GM18499 (cell line): ENCODE data around the gene PCDHGC5.

Experiments
- ATAC-seq: cut with Tn5 transposase; IDR thresholded peaks from one replicate; pipeline ENCODE4 v1.9.1; 2021; ENCODE audit warnings: moderate number of reproducible peaks; ENCODE audit not compliant: insufficient read depth, unreplicated experiment

PCDHGC5 gene

GRCh38 chr5:141490271-141490670, 1.4 kb downstream of the PCDHGC5 start:
- no peak for ATAC-seq

GRCh38 chr5:141490771-141491170, 1.9 kb downstream of the PCDHGC5 start:
- no peak for ATAC-seq

DNA sequence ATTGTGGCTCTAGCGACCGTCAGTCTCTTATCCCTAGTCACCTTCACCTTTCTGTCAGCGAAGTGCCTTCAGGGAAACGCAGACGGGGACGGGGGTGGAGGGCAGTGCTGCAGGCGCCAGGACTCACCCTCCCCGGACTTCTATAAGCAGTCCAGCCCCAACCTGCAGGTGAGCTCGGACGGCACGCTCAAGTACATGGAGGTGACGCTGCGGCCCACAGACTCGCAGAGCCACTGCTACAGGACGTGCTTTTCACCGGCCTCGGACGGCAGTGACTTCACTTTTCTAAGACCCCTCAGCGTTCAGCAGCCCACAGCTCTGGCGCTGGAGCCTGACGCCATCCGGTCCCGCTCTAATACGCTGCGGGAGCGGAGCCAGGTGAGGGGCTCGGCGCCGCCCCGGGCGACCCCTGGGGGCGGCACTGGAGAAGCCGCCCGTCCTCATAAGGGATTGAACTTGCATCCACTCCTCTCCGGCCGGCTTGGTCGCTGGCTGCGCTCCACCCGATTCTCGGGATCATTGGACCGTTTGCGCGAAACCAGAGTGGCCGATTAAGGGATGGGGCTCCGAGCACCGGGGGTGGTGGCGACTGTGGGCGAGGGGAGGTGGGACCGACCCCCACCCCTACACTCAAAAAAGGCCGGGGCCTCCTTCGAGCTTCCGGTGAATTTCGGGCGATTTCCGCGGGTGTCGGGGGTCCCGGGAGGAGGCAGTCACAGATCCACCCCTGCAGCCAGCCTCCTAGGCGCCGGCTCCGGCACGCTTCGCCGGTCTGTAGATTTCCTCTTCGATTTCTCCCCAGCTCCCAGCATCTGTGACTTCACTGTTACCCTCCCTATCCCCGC, 2.7 kb downstream of the PCDHGC5 start:
- no peak for ATAC-seq

DNA sequence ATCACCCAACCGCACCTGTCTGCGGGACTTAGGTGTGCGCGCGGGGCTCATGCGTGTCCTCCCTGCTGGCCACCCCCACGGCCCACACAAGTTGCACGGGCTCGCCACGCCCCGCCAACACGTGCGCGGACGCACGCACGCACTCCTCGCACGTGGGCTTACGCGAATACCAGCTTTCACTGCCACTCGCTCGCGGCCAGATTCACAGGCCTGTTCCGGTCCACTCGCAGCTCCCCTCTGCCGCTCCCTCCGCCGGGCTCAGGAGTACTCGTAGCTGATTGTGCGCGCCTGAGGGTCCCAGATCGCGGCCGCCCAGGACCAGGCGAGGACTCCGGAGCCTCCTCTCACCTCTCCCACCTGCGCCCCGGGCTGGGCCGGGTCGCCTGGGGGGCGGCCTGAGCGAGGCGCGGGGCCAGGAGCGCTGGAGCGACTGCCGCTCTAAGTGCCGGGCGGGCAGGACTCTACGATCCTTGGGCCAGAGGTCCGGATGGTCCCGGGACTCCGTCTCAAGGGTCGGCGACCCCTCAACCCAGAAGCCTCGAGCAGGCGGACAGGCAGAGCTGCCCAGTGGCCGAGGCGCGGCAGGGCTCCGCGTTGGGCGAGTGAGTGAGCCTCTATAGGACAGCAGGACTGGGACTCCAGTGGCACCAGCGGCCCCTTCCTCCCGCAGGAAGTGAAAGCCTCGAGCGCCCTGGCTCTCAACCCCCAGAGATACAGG, 3.4 kb downstream of the PCDHGC5 start:
- no peak for ATAC-seq

- no peak for ATAC-seq
These were observed 4.9 kb downstream of the PCDHGC5 start for GRCh38 chr5:141493500-141494422.

DNA sequence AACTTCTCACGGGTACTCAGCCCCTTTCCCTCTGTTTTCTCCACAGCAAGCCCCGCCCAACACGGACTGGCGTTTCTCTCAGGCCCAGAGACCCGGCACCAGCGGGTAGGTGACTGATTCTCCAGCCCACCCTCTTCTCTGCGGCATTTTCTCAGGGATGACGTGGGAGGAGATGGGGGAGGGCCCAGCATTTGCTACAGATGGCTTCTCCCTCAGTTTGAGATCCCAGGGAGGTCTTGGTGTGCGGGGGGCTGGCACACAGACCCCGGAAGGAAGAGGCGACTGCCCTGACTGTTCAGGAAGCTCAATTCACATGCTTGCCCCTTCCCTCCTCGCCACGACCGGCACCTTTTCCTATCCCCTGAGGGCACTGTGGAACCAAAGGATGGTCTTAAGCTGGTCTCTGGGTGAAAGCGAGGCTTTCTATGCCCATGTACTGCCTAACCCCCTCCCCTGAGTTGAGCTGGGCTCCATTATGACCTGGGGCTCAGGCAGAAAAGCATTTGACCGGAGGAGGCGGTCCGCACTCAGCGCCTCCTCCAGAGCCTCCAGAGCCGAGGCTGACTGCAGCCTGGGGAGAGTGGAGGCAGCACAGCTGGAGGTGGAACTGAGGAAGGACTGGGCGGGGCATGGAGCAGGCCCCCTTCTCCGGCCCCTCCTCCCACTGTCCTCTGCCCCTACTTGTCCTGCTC, 6.0 kb downstream of the PCDHGC5 start:
- no peak for ATAC-seq

DNA sequence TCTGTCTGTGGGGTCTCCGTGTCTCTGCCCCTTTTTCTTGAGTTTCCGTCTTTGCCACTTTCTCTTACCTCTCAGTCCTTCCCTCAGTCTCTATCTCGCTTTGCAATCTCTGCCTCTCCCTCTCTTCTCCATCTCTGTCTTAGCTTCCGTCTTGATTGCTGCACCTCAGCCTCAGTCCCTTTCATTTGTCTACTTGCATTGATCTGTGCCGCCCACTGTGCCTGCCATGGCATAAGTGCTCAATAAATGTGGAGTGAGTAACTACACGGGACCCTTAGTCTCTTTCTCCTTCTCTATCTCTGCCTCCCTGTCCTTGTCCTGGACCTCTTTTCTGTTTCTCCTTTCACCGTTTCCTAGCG, 6.6 kb downstream of the PCDHGC5 start:
- ATAC-seq, result no peak

GRCh38 chr5:141496038-141496437, 7.2 kb downstream of the PCDHGC5 start:
- ATAC-seq, result no peak

GRCh38 chr5:141501761-141502160, 12.9 kb downstream of the PCDHGC5 start:
- no peak for ATAC-seq

GRCh38 chr5:141503681-141504080, 14.8 kb downstream of the PCDHGC5 start:
- no peak for ATAC-seq

- ATAC-seq, result no peak
These were observed 15.3 kb downstream of the PCDHGC5 start for GRCh38 chr5:141504216-141504615.

DNA sequence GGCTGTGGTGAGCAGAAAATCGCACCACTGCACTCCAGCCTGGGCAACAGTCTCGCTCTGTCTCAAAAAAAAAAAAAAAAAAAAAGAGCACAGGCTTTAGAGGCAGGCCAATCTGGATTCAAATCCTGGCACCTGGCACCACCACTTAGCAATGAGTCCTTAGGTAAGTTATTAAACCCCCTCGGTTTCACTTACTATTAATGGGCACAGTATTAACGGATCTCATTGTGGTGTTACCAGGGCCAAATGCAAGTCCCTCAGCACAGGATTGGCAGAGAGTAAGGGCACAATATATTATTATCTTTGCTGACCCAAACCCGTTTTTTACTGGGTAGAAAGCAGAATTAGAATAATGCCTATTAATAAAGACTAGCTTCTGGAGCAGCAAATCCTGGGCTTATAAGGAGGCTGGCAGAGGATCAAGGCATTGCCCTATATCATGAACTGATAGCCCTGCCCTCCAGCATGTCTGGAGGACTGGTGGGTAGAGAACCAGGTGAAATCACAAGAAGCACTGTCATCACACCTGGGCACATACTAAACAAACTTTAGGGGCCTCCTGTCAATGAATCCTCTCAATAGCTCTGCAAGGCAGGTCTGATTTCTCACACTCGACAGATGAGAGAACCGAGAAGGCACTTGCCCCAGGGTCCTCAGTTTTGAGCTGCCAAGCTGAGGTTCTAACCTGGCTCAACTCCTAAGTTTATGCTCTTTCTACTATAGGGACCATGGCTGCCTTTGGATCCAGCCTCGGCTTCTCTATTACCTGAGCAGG, 17.7 kb downstream of the PCDHGC5 start:
- no peak for ATAC-seq

DNA sequence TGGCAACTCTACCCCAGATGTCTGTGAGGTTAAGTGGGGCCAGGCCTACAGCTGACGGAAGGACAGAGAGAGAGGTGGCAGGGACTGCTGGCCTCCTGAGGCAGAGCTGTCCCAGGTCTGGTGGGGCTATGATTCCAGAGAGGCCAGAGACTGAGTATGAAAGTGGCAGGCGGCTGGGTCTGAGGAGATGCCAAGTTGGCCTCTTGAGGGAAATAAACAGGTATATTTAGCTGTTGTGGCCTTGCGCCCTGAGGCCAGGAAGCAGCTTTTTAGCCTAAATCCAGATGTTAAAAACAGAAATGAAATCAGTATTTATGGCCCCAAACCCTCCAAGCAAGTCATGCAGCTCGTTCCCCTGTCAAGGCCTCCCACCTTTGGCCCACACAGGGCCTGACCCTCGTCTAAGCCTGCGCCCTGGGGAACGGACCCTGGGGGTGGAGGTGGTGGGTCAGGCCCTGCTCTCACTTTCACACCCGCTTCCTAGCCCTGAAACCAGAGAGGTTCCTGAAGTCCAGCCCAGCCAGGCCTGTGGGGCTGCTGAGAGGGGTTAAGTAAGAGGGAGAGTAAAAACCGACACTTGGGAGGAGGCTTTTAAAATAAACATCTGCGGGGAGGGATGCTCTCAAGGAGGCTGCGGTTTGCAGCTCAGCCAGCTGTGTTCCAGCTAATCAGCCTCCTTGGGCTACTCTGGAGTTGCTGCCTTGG, 18.7 kb downstream of the PCDHGC5 start:
- ATAC-seq, result no peak

DNA sequence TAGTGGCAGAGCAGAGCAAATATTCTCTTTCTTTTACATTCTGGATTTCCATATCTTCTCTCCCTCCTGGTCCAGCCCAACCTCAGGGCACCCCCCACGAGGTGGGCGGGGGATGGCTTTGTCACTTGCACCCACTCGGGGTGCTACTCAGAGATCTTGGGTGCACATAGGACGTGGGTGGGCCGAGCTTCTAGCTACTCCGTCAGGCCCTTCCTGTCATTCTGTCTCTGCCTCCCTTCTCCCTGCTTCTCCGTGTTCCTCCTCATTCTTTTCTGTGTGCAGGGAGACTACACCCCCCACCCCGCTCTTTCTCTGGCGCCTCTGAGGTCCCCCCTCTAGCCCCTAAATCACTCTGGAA, 19.5 kb downstream of the PCDHGC5 start:
- no peak for ATAC-seq

- ATAC-seq, result no peak
These were observed 20.1 kb downstream of the PCDHGC5 start for GRCh38 chr5:141508798-141509611.

DNA sequence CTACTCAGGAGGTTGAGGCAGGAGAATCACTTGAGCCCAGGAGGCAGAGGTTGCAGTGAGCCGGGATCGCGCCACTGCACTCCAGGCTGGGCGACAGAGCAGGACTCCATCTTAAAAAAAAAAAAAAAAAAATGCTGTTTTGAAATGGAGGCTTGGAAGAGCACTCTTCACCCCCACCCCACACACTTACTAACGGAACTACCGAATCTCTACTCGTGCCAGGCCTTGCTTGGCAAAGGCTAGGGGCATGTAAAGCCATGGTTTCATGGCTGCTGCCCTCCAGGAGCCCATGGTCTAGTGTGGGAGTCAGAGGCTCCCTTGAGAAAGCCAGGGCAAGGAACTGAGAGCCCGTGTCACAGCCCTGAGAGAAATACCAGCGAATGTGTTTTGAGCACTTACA, 21.3 kb downstream of the PCDHGC5 start:
- no peak for ATAC-seq

- peak; percentile 21 for ATAC-seq
These were observed 22.1 kb downstream of the PCDHGC5 start for GRCh38 chr5:141510850-141511601.
